Effector memory CD4-positive, alpha-beta T cell (primary cell): Measurements from ENCODE around the gene MTSS2.

ENCODE experiments used
- DNase-seq, 3 donors: peaks; one replicate each; pipeline ENCODE4 v3.0.0-alpha.2; 2020
- H3K27ac ChIP-seq: 2 replicates; pipeline ENCODE4 v1.7.0; 2013; ENCODE audit warnings: mild to moderate bottlenecking, low read length, moderate library complexity; ENCODE audit not compliant: insufficient read depth, poor library complexity, severe bottlenecking
- H3K27me3 ChIP-seq: replicated peaks from 2 replicates; pipeline ENCODE4 v1.7.0; 2013; ENCODE audit warnings: mild to moderate bottlenecking, low read length; ENCODE audit not compliant: insufficient read depth, control insufficient read depth, poor library complexity, severe bottlenecking
- H3K36me3 ChIP-seq: 2 replicates; pipeline ENCODE4 v1.7.0; 2013; ENCODE audit warnings: mild to moderate bottlenecking, low read length, moderate library complexity; ENCODE audit not compliant: control insufficient read depth, insufficient read depth
- H3K4me1 ChIP-seq: 2 replicates; pipeline ENCODE4 v1.7.0; 2013; ENCODE audit warnings: low read length, mild to moderate bottlenecking; ENCODE audit not compliant: control insufficient read depth, insufficient read depth, poor library complexity, severe bottlenecking
- H3K4me3 ChIP-seq: 2 replicates; pipeline ENCODE4 v1.7.0; 2013; ENCODE audit warnings: low read length, low read depth, mild to moderate bottlenecking; ENCODE audit not compliant: insufficient read depth, poor library complexity, severe bottlenecking
- H3K9me3 ChIP-seq: 2 replicates; pipeline ENCODE4 v1.7.0; 2013; ENCODE audit warnings: mild to moderate bottlenecking, low read length, moderate library complexity; ENCODE audit not compliant: control insufficient read depth

Gene MTSS2

DNA sequence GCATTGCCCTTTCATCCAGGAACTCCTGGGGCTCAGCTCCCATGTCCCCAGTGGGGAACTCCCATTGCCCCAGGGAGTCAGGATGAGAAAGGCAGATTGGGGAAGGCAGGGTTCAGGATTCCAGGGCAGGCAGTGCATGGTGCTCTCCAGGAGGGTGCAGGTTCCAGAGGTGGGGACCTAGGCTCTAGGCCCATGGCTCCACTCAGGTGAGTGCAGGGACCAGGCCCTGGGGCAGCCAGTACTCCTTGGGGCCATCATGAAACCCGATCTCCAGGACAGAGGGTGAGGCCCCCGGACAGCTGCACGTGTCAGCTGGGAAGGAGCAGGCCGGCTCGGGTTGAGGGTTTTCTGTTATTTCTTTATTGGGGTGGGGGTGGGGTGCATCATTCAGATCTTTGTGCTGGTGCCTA, 1.3 kb upstream of the MTSS2 start:
- H3K27ac ChIP-seq = no peak overlapping the region
- no peak overlapping the region for H3K4me3 ChIP-seq
- no peaks in the 10 kb centered on the region for H3K9me3 ChIP-seq
- H3K27me3 ChIP-seq = peaks cover 12% of the 10 kb centered on the region
- no peak for DNase-seq
- peaks cover 3% of the 10 kb centered on the region for H3K4me1 ChIP-seq
- H3K36me3 ChIP-seq = no peaks in the 10 kb centered on the region

DNA sequence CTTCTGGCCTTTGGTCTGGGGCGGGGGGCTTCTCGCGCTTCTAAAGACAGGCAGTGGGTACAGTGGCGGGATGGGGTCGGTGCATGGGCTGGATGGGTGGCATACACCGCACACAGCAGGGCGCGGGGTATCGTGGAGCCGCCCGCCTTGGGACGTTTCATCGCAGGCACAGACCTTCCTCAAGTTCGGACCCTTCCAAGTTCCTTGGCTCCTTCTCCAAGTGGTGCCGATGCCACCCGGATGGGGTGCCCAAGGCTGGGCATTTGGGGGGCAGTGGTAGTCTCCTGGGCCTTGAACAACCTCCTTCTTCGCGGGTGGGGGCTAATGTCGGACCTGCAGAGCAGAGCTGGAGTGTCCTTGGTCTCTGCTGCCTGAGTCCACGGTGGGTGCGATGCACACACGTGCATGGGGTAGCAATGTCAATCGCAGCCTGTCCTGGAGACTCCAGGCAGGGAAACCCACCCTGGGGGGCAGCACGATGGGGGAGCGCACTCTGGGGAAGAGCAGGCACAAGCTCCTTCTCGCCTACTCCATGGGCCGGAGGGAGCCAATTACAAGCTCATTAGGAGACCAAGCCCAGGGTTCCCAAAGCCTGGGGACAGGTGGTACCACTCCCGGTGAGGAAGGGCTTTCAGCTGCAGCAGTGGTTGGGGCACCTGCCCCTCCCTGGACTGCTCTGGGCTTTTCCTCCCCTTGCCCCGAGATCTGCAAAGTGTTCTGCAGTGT, 686 bp upstream of the MTSS2 start:
- Histone ChIP-seq H3K27me3 (peaks cover 12% of the 10 kb centered on the region), H3K9me3 (no peaks in the 10 kb centered on the region), H3K27ac (no peak overlapping the region), H3K36me3 (no peaks in the 10 kb centered on the region), H3K4me1 (peaks cover 3% of the 10 kb centered on the region), H3K4me3 (no peak overlapping the region)
- no peak for DNase-seq

DNA sequence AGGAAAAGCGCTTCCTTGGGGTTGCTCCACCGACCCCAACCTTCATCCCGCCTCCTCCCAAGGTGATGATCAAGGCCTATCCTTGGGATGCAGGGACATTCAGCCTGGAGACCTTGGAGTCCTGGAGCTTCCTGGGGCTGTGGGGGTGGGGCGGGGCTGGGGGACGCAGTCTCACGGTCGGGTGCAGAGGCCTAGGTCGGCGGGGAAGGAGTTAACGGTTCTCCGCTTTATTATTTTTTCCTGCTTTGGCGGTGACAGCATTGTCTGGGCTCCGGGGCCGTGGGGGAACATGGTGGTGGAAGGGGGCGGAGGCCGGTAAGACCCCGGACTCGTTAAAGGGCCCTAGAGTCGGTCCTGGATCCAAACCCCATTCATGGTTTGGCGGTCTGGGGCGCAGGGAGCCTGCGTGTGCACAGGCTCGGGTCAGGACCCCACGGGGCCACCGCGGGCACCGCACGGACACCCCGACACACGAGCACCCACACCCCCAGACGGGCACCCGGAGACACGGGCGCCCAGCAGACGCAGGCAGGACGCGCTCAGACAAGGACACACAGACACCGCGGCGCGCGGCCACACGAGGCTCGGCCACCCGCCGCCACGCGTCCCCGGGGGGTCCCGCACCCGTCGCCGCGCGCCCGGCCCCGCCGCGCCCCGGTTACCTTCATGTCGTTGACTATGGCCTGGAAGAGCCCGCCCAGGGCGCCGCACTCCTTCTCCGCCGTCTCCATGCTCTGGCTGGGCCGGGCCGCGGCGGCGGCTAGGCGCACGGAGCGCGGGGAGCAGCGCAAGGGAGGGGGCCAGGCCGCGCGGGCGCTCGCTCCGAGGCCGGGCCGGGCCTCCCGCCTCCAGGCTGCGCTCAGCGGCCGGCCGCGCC, 554 bp downstream of the MTSS2 start:
- no peaks in the 10 kb centered on the region for H3K9me3 ChIP-seq
- peaks cover 12% of the 10 kb centered on the region for H3K27me3 ChIP-seq
- no peak for DNase-seq
- H3K27ac ChIP-seq = no peak overlapping the region
- H3K36me3 ChIP-seq = no peaks in the 10 kb centered on the region
- H3K4me3 ChIP-seq = no peak overlapping the region
- peaks cover 3% of the 10 kb centered on the region for H3K4me1 ChIP-seq

DNA sequence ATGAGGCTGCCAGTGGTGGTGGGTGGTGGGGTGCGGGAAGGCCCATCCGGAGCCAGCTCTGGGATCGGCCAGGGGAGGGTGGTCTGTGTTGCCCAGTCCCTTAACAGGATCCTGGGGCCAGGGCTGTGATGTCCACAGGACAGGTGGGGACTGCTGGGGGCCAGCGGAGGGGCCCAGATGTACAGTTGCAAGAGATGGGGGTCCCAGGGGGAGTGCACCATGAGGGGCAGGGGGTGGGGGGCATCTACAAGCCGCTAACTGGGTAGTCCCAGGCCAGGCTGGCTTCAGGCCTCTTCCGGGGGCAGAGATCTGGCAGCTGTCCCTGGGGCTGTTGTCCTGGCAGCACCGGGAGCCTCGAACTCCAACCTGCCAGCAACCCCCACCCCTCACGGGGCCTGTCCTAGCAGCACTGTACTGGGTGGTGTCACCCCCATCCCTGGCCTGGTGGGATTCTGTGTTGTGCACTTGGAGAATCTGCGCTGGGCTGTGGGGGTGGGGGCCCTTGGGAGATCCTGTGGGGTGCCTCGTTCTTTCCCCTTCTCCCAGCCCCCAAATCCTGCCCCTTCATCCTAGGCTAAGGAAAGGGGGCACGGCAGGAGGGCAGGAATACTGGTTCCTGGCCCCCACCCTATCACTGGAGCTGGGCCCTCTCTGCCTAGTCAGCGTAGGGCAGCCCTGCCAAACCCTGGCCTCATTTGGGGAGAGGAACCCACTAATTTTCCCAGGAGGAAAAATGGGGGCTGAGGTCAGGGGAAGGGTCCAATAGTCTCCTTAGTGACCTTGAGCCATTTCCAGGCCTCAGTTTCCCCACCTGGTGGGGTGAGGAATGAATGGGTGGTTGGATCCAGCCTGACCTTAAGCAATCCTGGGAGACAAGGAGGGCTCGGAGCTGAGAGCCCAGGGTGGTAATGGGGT, 1.4 kb downstream of the MTSS2 start:
- Histone ChIP-seq H3K36me3 (no peaks in the 10 kb centered on the region), H3K4me1 (peaks cover 3% of the 10 kb centered on the region), H3K4me3 (no peak overlapping the region), H3K27me3 (peaks cover 12% of the 10 kb centered on the region), H3K9me3 (no peaks in the 10 kb centered on the region), H3K27ac (no peak overlapping the region)
- no peak for DNase-seq

DNA sequence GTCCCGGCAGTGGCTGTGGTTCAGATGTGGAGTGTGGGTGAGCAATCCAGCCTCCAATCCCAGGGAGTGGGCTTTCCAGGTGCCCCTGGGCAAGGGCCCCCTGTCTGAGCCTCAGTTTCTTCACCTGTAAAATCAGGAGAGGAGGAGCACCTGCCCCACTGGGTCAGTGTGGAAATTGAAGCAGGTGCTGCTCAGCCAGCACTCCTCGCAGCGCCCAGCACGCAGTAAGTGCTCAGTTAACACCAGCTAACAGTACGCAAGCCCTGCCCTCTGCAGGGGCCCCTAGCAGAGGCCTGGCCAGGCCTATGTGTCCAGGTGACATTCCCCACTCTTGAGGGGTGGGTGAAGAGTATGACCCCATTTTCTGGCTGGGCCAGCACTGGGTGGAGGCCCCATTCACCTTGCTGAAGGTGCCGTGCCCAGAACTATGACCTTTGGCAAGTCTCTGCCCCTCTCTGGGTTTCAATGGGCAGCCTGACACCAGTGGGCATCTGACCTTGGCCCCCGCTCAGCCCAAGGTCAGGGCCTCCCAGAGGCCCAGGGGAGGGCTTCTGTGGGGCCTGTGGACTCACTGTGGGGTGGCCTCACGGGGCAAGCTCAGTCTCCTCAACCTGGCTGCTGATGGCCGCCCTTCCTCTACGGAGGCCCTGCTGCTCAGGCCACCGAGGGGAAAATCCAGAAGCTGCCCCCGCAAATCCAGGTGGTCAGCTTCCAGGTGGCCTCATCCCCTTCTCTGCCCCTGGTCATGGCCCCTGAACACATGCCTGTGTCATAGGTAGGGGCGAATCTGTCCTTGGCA, 2.5 kb downstream of the MTSS2 start:
- Histone ChIP-seq H3K27me3 (peaks cover 12% of the 10 kb centered on the region), H3K27ac (no peak overlapping the region), H3K36me3 (no peaks in the 10 kb centered on the region), H3K4me1 (peaks cover 3% of the 10 kb centered on the region), H3K9me3 (no peaks in the 10 kb centered on the region), H3K4me3 (no peak overlapping the region)
- DNase-seq = no peak

DNA sequence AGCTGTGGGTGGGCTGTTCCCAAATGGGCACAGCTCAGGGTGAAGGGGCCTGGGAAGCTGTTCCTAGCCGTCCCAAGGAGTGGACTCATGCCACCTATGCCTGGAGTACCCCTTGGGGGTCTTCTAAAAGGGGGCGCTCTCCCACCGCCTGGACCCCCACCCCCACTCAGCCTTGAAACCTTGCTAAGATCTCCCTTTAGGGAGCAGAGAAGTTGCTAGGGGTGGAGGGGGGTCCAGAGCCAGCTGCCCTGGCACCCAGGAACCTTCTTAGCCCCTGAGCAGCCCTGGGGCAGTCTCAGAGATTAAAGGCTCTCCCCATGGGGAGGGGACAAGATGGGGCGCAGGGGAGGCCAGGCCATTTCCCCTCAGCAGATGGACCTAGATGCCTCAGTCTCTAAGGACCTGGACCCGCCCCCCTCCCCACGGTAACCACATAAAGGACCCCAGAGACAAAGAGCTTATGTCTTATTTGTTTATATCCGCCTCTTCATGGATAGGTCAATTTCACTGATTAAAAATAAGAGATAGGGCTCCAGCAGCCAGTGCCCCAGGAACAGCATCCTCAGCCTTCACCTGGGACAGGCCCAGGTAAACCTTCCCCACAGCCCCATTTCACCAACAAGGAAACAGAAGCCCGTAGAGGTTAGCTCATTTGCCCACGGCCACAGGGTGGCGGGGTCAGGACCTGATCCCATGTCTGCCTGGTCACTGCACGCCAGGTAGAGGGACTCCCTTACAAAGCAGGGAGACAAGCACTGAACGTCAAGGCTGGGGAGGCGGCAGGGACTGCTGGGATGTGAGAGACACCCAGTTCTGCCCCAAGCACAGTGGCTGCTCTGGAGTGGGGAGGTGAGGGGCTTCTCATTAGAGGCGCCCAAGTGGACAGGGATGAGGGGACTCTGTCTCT, 3.4 kb downstream of the MTSS2 start:
- Histone ChIP-seq H3K4me1 (peaks cover 3% of the 10 kb centered on the region), H3K36me3 (no peaks in the 10 kb centered on the region), H3K27me3 (peaks cover 12% of the 10 kb centered on the region), H3K4me3 (no peak overlapping the region), H3K27ac (no peak overlapping the region), H3K9me3 (no peaks in the 10 kb centered on the region)
- DNase-seq = no peak

DNA sequence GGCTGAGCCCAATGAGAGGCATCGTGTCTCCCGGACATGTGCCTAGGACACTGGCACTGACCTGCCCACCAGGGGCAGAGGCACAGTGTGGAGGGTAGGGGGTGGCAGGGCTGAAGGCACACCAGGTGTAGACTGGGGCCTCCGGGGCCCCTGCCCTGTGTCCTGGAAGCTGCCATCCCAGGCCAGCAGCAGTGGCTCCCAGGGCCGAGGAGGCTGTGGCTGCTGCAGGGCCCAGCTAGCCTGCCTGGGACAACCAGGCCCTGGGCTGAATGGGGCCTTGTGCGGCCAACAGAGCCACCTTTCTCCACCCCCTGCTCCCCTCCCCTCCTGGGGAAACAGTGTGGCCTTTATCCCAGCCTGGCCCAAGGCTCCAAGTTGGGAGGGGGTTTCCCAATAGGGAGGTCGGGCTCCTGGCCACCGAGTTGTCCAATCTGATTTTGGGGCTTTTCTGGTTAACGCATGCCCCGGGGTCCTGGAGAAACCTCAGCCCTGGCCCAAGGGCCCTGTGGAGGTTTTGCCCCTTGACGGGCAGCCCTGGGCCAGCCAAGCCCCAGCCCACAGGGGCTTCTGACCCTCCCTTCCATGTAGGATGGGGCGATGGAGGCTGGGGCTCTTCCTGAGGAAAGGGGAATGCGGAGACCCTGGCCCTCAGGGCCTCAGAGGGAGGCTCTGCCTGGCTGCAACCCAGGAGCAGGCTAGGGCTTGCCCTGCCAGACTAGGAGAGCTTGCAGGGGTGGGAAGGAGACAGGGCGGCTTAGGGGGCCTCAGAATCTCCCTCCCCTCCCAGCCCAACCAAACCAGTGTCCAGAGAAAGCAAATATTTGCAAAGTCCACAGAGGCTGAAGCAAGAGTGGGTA, 4.2 kb downstream of the MTSS2 start:
- Histone ChIP-seq H3K9me3 (no peaks in the 10 kb centered on the region), H3K36me3 (no peaks in the 10 kb centered on the region), H3K27me3 (peaks cover 12% of the 10 kb centered on the region), H3K4me3 (no peak overlapping the region), H3K27ac (no peak overlapping the region), H3K4me1 (peaks cover 3% of the 10 kb centered on the region)
- DNase-seq = no peak
